Stomach (tissue), 9 donors: ENCODE data around the gene OXCT1. TPM values are rescaled to one million over a fixed set of nuclear protein-coding genes. Genes with fewer than 3 reads are reported as not detected.
A peak's percentile ranks its signal among the peaks of the same experiment; 100 is the strongest.

ENCODE experiments used
- DNase-seq, 2 donors: peaks; one replicate each; pipeline versions ENCODE4 v3.0.0 to v3.0.0-alpha.2; 2013 to 2019
- H3K27ac ChIP-seq, 5 donors: fragments of 200-600 bp in 4 of 5; sonication (generic) in 4 of 5; one replicate each; pipeline ENCODE4 v1.5.1; 2013 to 2019; ENCODE audit warnings: mild to moderate bottlenecking in 1 of 5, moderate library complexity in 1 of 5
- H3K27me3 ChIP-seq, 3 donors: fragments of 200-600 bp; sonication (generic); one replicate each; pipeline ENCODE4 v1.5.1; 2017 to 2019; ENCODE audit warnings: mixed run types in 1 of 3
- H3K36me3 ChIP-seq, 4 donors: fragments of 200-600 bp; sonication (generic); 1 replicate in 3 of 4; 2 replicates in 1 of 4; pipeline ENCODE4 v1.5.1; 2016 to 2019
- H3K4me1 ChIP-seq, 4 donors: fragments of 200-600 bp; sonication (generic); one replicate each; pipeline ENCODE4 v1.5.1; 2016 to 2019
- H3K4me3 ChIP-seq, 4 donors: fragments of 200-600 bp; sonication (generic) in 3 of 4; one replicate each; pipeline ENCODE4 v1.5.1; 2016 to 2019; ENCODE audit warnings: mild to moderate bottlenecking in 1 of 4
- H3K9me3 ChIP-seq, 4 donors: fragments of 200-600 bp; sonication (generic); one replicate each; pipeline ENCODE4 v1.5.1; 2016 to 2019
- EP300 ChIP-seq: sonication (generic); formaldehyde crosslinking; IDR thresholded peaks from one replicate; pipeline ENCODE4 v1.6.1; 2017; ENCODE audit warnings: antibody characterized with exemption
- POLR2A ChIP-seq, 4 donors: fragments of 450-650 bp; IDR thresholded peaks; one replicate each; pipeline ENCODE4 v1.6.1; 2016; ENCODE audit warnings: antibody characterized with exemption in 4 of 4, control low read depth in 2 of 4, mild to moderate bottlenecking in 1 of 4, moderate library complexity in 1 of 4
- POLR2AphosphoS5 ChIP-seq, 3 donors: sonication (generic); formaldehyde crosslinking; IDR thresholded peaks; one replicate each; pipeline ENCODE4 v1.6.1; 2016; ENCODE audit warnings: antibody characterized with exemption in 3 of 3
- WGBS, 5 donors: extraction: QIAGEN DNeasy Blood & Tissue Kit in 3 of 5; methylation state at CpG; one replicate each; pipeline versions ENCODE4 v1.1.5 to v1.1.7; 2013 to 2018; 5-methylcytosine and 5-hydroxymethylcytosine counted together
- intact Hi-C: fragments of 100-400 bp; cut with DNase I; formaldehyde crosslinking; loops from one replicate; pipeline ENCODE4 v1.15.1; 2023; ENCODE audit warnings: low total_unique reads
- polyA plus RNA-seq, 3 donors: library from polyadenylated mRNA; stranded (reverse); fragments of 200-250 nt; gene quantifications; one replicate each; pipeline ENCODE4 v1.2.3, GENCODE V29; 2013
- total RNA-seq, 5 donors: library from RNA; depleted of rRNA; stranded (reverse); fragments of >200 nt; gene quantifications; one replicate each; pipeline versions ENCODE4 v1.1.0 to v1.2.3, GENCODE V29; 2014 to 2016
- TF ChIP-seq, protein P1 (sequence below), 7 experiments: fragments of 450-650 bp in 4 of 7; fragments of 200-600 bp in 3 of 7; sonication (generic) in 3 of 7; IDR thresholded peaks; one replicate each; pipeline ENCODE4 v1.5.1; 2016 to 2019; ENCODE audit warnings: antibody characterized with exemption in 7 of 7, control low read depth in 2 of 7, mild to moderate bottlenecking in 1 of 7
- donor health status: healthy with polysubstance abuse.
- donor health status: Bipolar disorder and iron deficiency.
- donor health status: healthy.

OXCT1 gene
- total and polyA plus RNA-seq, 8 donors = 4.1 to 33.3 (median 14.8) TPM

DNA sequence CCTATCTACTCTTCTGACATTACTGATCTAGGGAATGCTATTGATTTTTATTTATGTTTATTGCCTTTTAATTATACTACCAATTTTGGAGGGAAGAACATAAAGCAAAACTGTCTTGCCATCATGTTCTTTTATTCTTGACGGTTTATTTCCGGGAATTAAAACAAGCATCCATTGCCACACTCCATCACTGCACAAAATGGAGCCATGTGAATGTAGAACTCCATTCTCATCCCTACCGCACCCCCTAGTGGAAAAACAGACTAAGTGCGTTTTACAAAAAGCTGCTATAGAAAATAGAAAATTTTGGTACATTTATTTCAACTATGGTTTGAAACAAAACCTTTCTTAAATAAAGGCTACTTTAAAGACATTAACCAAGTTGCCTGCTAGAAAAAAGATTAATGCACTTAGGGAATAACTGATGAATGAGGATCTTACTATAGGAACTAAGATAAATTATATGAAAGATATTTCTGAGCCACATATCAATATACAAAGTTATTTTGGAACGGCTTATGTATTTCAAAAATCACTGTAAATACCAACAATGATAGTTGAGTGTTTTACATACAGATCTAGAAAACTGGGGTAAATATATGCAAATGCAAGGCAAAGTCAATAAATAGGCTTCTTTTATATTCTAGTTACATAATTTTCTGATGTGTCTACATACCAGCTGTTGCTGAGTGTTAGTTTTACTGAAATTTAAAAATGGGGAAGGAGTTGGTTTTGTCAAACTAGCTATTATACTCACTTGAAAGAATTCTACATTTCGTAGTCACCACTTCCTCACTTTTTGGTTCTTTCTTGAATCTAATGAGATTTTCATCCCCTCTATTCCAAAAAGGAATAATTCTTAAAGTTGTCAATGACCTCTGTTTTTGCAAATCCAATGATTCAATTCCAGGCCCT lies 26.5 kb downstream of the OXCT1 start:
- intact Hi-C loops = no loop called here
- Histone ChIP-seq H3K36me3 (peaks cover 4 to 31% (median 21%) of the 10 kb centered on the region in 4 donors), H3K27me3 (no peaks in the 10 kb centered on the region), H3K4me3 (no peak overlapping the region), H3K4me1 (no peaks in the 10 kb centered on the region), H3K9me3 (no peaks in the 10 kb centered on the region), H3K27ac (no peak overlapping the region)
- 39 to 46% (median 41%) methylated on average over 6 of the region's 6 CpGs for WGBS, 5 donors
- peak in 1 of 2 donors; percentile 81 for DNase-seq
- TF ChIP-seq EP300 (no peak), POLR2AphosphoS5 (IDR thresholded peaks at IDR 0.05) (no peak), POLR2A (IDR thresholded peaks at IDR 0.05) (no peak)
- TF ChIP-seq, protein P1, sequence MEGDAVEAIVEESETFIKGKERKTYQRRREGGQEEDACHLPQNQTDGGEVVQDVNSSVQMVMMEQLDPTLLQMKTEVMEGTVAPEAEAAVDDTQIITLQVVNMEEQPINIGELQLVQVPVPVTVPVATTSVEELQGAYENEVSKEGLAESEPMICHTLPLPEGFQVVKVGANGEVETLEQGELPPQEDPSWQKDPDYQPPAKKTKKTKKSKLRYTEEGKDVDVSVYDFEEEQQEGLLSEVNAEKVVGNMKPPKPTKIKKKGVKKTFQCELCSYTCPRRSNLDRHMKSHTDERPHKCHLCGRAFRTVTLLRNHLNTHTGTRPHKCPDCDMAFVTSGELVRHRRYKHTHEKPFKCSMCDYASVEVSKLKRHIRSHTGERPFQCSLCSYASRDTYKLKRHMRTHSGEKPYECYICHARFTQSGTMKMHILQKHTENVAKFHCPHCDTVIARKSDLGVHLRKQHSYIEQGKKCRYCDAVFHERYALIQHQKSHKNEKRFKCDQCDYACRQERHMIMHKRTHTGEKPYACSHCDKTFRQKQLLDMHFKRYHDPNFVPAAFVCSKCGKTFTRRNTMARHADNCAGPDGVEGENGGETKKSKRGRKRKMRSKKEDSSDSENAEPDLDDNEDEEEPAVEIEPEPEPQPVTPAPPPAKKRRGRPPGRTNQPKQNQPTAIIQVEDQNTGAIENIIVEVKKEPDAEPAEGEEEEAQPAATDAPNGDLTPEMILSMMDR (IDR thresholded peaks at IDR 0.05) = peak in 5 of 7 experiments; percentile 46 to 65 (median 50)

DNA sequence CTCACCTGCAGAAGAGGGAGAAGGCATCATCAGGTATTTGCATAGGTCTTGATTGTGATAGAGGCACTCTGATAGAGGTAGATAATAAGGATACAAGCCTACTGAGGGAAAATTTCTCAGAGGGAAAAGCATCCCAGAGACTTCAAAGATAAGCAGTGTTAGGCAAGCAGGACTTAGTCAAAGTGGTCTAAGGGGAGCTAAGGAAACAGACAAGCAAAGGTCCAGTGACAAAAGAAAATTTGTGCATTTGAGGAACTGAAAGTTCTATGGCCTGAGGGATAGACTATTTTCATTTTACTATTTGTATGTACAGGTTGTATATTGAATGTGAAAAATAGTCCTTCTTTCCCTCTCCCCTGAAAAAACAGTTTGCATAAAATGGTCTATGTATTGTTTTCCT lies 27.4 kb downstream of the OXCT1 start:
- no peak overlapping the region for H3K27ac ChIP-seq
- H3K4me3 ChIP-seq = no peak overlapping the region
- intact Hi-C loops = no loop called here
- TF ChIP-seq EP300 (no peak), POLR2A (IDR thresholded peaks at IDR 0.05) (no peak), POLR2AphosphoS5 (IDR thresholded peaks at IDR 0.05) (no peak)
- TF ChIP-seq, protein P1 (IDR thresholded peaks at IDR 0.05) = no peak
- H3K9me3 ChIP-seq = no peaks in the 10 kb centered on the region
- no peaks in the 10 kb centered on the region for H3K4me1 ChIP-seq
- no peaks in the 10 kb centered on the region for H3K27me3 ChIP-seq
- no peak for DNase-seq
- H3K36me3 ChIP-seq = peaks cover 6 to 40% (median 29%) of the 10 kb centered on the region in 4 donors

DNA sequence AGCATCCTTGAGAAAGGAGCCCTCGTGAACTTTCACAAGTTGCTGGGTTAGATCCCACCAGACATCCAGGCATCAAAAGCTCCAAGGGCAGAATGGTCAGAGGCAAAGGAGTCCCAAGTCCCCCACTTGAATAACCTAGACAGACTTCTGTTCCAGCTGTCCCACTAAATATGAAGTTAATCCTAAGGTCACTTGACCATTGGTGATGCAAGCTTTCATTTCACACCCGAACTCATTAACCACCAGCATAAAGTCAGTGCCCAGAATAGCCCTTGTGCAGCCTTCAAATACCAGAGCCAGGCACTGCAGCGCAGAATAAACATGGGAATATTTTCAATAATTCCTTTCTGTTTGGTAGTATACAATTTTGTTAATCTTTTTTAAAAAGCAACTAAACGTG lies 28.9 kb downstream of the OXCT1 start:
- 76 to 88% (median 82%) methylated on average over 4 of the region's 4 CpGs for WGBS, 5 donors
- no peak for DNase-seq
- intact Hi-C loops = no loop called here
- TF ChIP-seq EP300 (no peak), POLR2A (IDR thresholded peaks at IDR 0.05) (no peak), POLR2AphosphoS5 (IDR thresholded peaks at IDR 0.05) (no peak)
- TF ChIP-seq, protein P1 (IDR thresholded peaks at IDR 0.05) = no peak
- Histone ChIP-seq H3K27ac (no peak overlapping the region), H3K27me3 (no peaks in the 10 kb centered on the region), H3K4me3 (no peak overlapping the region), H3K9me3 (no peaks in the 10 kb centered on the region), H3K36me3 (peaks cover 6 to 41% (median 29%) of the 10 kb centered on the region in 4 donors), H3K4me1 (peaks cover 0 to 1% (median 0%) of the 10 kb centered on the region in 4 donors)

DNA sequence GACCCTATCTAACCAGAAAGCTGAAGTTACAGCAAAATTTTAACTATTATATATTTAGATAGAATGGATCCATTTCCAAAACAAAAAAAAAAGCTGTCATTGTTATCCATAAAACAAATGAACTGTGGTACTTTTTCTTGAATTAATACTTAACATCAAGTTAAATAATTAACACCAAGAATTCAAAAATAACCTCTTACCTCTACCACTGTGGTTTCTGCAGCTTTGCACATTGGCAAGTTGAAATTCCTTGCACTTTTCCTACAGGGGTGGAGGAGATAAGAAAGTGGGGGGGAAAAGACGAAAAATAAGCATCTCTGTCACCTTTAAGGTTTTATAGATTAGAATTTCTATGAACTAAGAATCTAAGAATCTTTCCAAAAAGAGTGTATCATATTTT lies 30.0 kb downstream of the OXCT1 start:
- H3K4me3 ChIP-seq = no peak overlapping the region
- peaks cover 0 to 12% (median 4%) of the 10 kb centered on the region in 4 donors for H3K4me1 ChIP-seq
- TF ChIP-seq EP300 (no peak), POLR2A (IDR thresholded peaks at IDR 0.05) (no peak), POLR2AphosphoS5 (IDR thresholded peaks at IDR 0.05) (no peak)
- TF ChIP-seq, protein P1 (IDR thresholded peaks at IDR 0.05) = no peak
- intact Hi-C loops = no loop called here
- no peaks in the 10 kb centered on the region for H3K9me3 ChIP-seq
- no peaks in the 10 kb centered on the region for H3K27me3 ChIP-seq
- peaks cover 6 to 41% (median 29%) of the 10 kb centered on the region in 4 donors for H3K36me3 ChIP-seq
- H3K27ac ChIP-seq = no peak overlapping the region
- 67 to 88% (median 80%) methylated on average over 1 of the region's 1 CpG for WGBS, 5 donors
- no peak for DNase-seq
